ENCODE measurements around the gene COL1A2.

COL1A2 gene

GRCh38 chr7:94400022-94400421 is 5.3 kb downstream of the COL1A2 start:
- no peak for DNase-seq (ENCODE audit: extremely low spot score)
- no peak for TF ChIP-seq CTCF (IDR thresholded peaks at IDR 0.05; ENCODE audit: control extremely low read depth, extremely low read depth, low read depth, missing control alignments)
- ChIA-PET POLR2A (no interaction called here), CTCF (interaction anchor here (1.4 to 1.5 kb wide), 3 partner anchors 10 to 242 kb away, joined by 3 read pairs; no protein-coding TSS in a partner anchor)

DNA sequence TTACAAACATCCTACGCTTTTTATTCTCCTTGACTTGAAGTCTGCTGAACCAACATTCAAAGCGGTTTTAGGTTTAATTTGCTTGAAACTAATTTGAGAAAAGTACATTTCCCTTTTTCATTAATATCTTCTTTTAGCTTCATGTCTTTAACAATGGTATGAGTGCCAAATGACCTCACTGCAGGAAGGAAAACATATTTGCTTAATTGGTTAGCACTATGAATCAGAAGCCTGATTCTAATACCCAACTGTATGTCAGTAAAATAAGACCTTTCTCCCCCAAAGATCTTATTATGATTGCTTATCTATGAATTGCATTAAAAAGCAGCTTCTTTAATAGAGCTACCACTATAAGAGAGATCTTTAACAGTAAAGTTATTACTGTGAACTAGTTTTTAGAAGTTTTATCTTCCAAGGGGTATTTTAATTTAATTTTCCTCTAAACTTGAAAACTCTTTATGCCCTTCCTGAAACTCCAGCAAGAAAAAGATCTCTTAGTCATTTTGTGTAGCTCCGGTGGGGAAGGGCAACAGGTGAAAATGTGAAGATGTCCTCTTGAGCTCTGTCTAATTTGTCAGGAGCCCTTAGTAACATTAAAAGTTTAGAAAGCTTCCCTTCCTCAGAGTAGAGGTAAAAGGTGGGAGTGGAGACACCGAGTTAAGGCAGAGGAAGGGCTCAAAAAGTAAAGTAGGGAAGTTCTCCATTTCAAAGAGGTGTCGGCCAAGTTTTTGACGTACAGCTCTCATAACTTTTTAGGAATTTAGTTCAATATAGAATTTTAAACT is 6.1 kb downstream of the COL1A2 start:
- ChIA-PET POLR2A (no interaction called here), CTCF (interaction anchor here (1.4 to 1.5 kb wide), 3 partner anchors 9 to 241 kb away, joined by 3 read pairs; no protein-coding TSS in a partner anchor)
- no peak for DNase-seq (ENCODE audit: extremely low spot score)
- no peak for TF ChIP-seq CTCF (IDR thresholded peaks at IDR 0.05; ENCODE audit: control extremely low read depth, extremely low read depth, low read depth, missing control alignments)

- TF ChIP-seq CTCF (IDR thresholded peaks at IDR 0.05; ENCODE audit: control extremely low read depth, extremely low read depth, low read depth, missing control alignments) = no peak
- DNase-seq (ENCODE audit: extremely low spot score) = no peak
- ChIA-PET POLR2A (no interaction called here), CTCF (interaction anchor here (1.4 to 1.5 kb wide), 2 partner anchors 9 to 240 kb away, joined by 3 read pairs; no protein-coding TSS in a partner anchor)
Measured at GRCh38 chr7:94401428-94401814, 6.7 kb downstream of the COL1A2 start.

- TF ChIP-seq CTCF (IDR thresholded peaks at IDR 0.05; ENCODE audit: control extremely low read depth, extremely low read depth, low read depth, missing control alignments) = no peak
- DNase-seq (ENCODE audit: extremely low spot score) = no peak
- ChIA-PET CTCF (interaction anchor here (1.0 to 1.9 kb wide), 2 partner anchors 9 to 33 kb away, joined by 3 to 8 read pairs; partner anchors contain the start of gene COL1A2), POLR2A (no interaction called here)
Measured at GRCh38 chr7:94403546-94403945, 8.9 kb downstream of the COL1A2 start.

- no peak for TF ChIP-seq CTCF (IDR thresholded peaks at IDR 0.05; ENCODE audit: control extremely low read depth, extremely low read depth, low read depth, missing control alignments)
- ChIA-PET CTCF (no interaction called here), POLR2A (no interaction called here)
- no peak for DNase-seq (ENCODE audit: extremely low spot score)
Measured at GRCh38 chr7:94405506-94405905, 10.8 kb downstream of the COL1A2 start.

DNA sequence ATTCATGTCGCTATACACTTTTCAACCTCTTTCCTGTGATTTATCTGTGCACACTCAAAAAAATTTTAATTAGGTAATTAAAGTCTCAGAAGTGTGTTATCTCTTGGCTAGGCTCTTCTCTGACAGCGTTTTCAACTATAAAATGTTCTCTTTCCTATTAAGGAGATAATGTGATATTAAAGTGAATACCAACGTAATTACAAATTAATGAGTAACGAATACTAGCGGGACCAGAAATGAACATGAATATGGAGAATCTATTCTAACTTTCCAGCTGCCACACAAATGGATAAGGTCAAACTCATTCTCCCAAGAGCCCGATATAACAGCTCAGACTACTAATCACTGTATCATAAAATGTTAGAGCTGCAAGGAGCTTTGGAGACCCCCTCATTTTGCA is 12.0 kb downstream of the COL1A2 start:
- DNase-seq (ENCODE audit: extremely low spot score) = no peak
- CTCF ChIA-PET = interaction anchor here (0.9 kb wide), 1 partner anchor 18 kb away, joined by 3 read pairs; no protein-coding TSS in a partner anchor
- no peak for TF ChIP-seq CTCF (IDR thresholded peaks at IDR 0.05; ENCODE audit: control extremely low read depth, extremely low read depth, low read depth, missing control alignments)
- POLR2A ChIA-PET = no interaction called here

Measured in GM10248 (cell line).